ENCODE data around the gene PRKCA.

PRKCA gene

DNA sequence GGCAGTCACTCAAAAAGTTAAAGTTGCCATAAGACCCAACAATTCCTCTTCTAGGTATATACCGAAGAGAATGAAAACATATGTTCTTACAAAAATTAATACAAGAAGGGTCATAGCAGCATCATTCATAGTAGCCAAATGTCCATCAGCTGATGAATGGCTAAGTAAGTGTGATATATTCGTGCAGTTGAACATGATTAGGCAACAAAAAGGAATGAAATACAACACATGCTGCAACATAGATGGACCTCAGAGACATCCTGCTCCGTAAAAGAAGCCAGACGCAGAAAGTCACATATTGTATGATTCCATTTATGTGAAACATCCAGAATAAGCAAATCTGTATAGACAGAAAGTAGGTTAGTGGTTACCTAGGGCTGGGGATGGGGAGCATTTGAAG lies 303.1 kb downstream of the PRKCA start:
- H4K20me1 ChIP-seq (ENCODE audit: insufficient read depth, low read length, poor library complexity, severe bottlenecking), result no peaks in the 10 kb centered on the region
- no peaks in the 10 kb centered on the region for H3F3A ChIP-seq (ENCODE audit: low read depth)
- H3K9me2 ChIP-seq (replicated peaks; ENCODE audit: low read depth, low read length), result no peaks in the 10 kb centered on the region
- no peaks in the 10 kb centered on the region for H3K79me2 ChIP-seq (ENCODE audit: insufficient read depth, low read length)
- H3K4me3 ChIP-seq (ENCODE audit: low read length, poor library complexity, severe bottlenecking), result no peak overlapping the region
- no peak overlapping the region for H3K4me2 ChIP-seq (ENCODE audit: low read depth, low read length, poor library complexity, severe bottlenecking)
- H3K4me1 ChIP-seq (ENCODE audit: insufficient read depth, low read length, poor library complexity, severe bottlenecking), result no peaks in the 10 kb centered on the region
- no peak overlapping the region for H3K9ac ChIP-seq (ENCODE audit: low read depth, low read length, poor library complexity, severe bottlenecking)
- H3K9me3 ChIP-seq (ENCODE audit: insufficient read depth, low read depth, low read length), result no peaks in the 10 kb centered on the region
- H3K27me3 ChIP-seq (ENCODE audit: insufficient read depth, low read length, poor library complexity, severe bottlenecking), result no peaks in the 10 kb centered on the region
- H3K36me3 ChIP-seq (ENCODE audit: insufficient read depth, low read length), result no peaks in the 10 kb centered on the region
- no peak for TF ChIP-seq EZH2phosphoT487 (IDR thresholded peaks at IDR 0.05; ENCODE audit: borderline replicate concordance)
- TF ChIP-seq CTCF (conservative IDR thresholded peaks at IDR 0.05; ENCODE audit: low read length), result no peak
- H2AFZ ChIP-seq (ENCODE audit: low read length), result no peak overlapping the region

- no peaks in the 10 kb centered on the region for H3K9me2 ChIP-seq (replicated peaks; ENCODE audit: low read depth, low read length)
- no peak for TF ChIP-seq EZH2phosphoT487 (IDR thresholded peaks at IDR 0.05; ENCODE audit: borderline replicate concordance)
- no peak for TF ChIP-seq CTCF (conservative IDR thresholded peaks at IDR 0.05; ENCODE audit: low read length)
- no peak overlapping the region for H3K4me2 ChIP-seq (ENCODE audit: low read depth, low read length, poor library complexity, severe bottlenecking)
- no peaks in the 10 kb centered on the region for H3K79me2 ChIP-seq (ENCODE audit: insufficient read depth, low read length)
- no peak overlapping the region for H3K9ac ChIP-seq (ENCODE audit: low read depth, low read length, poor library complexity, severe bottlenecking)
- no peaks in the 10 kb centered on the region for H4K20me1 ChIP-seq (ENCODE audit: insufficient read depth, low read length, poor library complexity, severe bottlenecking)
- H3K4me3 ChIP-seq (ENCODE audit: low read length, poor library complexity, severe bottlenecking), result no peak overlapping the region
- H3K36me3 ChIP-seq (ENCODE audit: insufficient read depth, low read length), result no peaks in the 10 kb centered on the region
- H3F3A ChIP-seq (ENCODE audit: low read depth), result no peaks in the 10 kb centered on the region
- H3K4me1 ChIP-seq (ENCODE audit: insufficient read depth, low read length, poor library complexity, severe bottlenecking), result no peaks in the 10 kb centered on the region
- no peaks in the 10 kb centered on the region for H3K27me3 ChIP-seq (ENCODE audit: insufficient read depth, low read length, poor library complexity, severe bottlenecking)
- no peak overlapping the region for H2AFZ ChIP-seq (ENCODE audit: low read length)
- H3K9me3 ChIP-seq (ENCODE audit: insufficient read depth, low read depth, low read length), result no peaks in the 10 kb centered on the region
Measured at GRCh38 chr17:66610361-66611133, 308.1 kb downstream of the PRKCA start.

DNA sequence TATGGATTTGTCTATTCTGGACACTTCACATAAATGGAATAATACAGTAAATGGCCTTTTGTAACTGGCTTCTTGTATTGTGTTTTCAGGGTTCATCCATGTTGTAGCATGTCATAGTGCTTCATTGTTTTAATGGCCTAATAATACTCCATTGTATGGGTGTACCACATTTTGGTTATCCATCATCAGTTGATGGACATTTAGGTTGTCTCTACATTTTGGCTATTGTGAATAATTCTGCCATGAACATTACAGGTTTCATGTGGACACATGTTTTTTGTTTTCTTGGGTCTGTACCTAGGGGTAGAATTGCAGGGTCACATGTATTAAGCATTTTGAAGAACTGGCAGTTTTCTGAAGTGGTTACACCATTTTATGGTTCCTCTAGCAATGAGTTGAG lies 309.0 kb downstream of the PRKCA start:
- Histone ChIP-seq H3K9me2 (replicated peaks; ENCODE audit: low read depth, low read length) (no peaks in the 10 kb centered on the region), H3F3A (ENCODE audit: low read depth) (no peaks in the 10 kb centered on the region), H4K20me1 (ENCODE audit: insufficient read depth, low read length, poor library complexity, severe bottlenecking) (no peaks in the 10 kb centered on the region), H3K9ac (ENCODE audit: low read depth, low read length, poor library complexity, severe bottlenecking) (no peak overlapping the region), H3K9me3 (ENCODE audit: insufficient read depth, low read depth, low read length) (no peaks in the 10 kb centered on the region), H2AFZ (ENCODE audit: low read length) (no peak overlapping the region), H3K4me2 (ENCODE audit: low read depth, low read length, poor library complexity, severe bottlenecking) (no peak overlapping the region), H3K4me3 (ENCODE audit: low read length, poor library complexity, severe bottlenecking) (no peak overlapping the region), H3K4me1 (ENCODE audit: insufficient read depth, low read length, poor library complexity, severe bottlenecking) (no peaks in the 10 kb centered on the region), H3K27me3 (ENCODE audit: insufficient read depth, low read length, poor library complexity, severe bottlenecking) (no peaks in the 10 kb centered on the region), H3K79me2 (ENCODE audit: insufficient read depth, low read length) (no peaks in the 10 kb centered on the region), H3K36me3 (ENCODE audit: insufficient read depth, low read length) (no peaks in the 10 kb centered on the region)
- no peak for TF ChIP-seq CTCF (conservative IDR thresholded peaks at IDR 0.05; ENCODE audit: low read length)
- no peak for TF ChIP-seq EZH2phosphoT487 (IDR thresholded peaks at IDR 0.05; ENCODE audit: borderline replicate concordance)
